Measurements from ENCODE around the gene PPP2CA. TPM values are rescaled to one million over a fixed set of nuclear protein-coding genes. Genes with fewer than 3 reads are reported as not detected.
A peak's percentile ranks its signal among the peaks of the same experiment; 100 is the strongest.

PPP2CA gene
- total and polyA plus RNA-seq, 9 donors: 28.0 to 142 (median 81.7) TPM

DNA sequence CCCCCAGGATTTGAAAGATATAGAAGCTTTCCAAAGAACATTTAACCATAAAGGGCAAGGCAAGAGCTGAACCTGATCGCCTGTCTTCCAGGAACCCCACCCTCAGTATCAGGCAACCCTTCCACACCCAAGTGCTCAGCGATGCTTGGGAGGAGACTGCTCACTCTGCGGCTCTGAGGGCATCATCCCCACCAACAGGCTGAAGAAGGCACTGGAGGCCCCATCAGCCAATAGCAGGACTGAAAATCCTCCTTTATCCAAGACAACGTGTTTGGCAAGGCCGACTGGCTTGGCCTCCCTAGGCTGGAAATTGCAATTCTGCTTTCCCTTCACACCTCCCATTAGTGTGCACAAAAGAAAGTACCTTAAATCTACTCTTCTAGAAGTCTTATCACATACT lies 1.4 kb upstream of the PPP2CA start:
- no peaks in the 10 kb centered on the region for H3K27me3 ChIP-seq
- H3K27ac ChIP-seq: peak overlapping the region in 1 of 2 donors; percentile 99
- TF ChIP-seq, protein P1, sequence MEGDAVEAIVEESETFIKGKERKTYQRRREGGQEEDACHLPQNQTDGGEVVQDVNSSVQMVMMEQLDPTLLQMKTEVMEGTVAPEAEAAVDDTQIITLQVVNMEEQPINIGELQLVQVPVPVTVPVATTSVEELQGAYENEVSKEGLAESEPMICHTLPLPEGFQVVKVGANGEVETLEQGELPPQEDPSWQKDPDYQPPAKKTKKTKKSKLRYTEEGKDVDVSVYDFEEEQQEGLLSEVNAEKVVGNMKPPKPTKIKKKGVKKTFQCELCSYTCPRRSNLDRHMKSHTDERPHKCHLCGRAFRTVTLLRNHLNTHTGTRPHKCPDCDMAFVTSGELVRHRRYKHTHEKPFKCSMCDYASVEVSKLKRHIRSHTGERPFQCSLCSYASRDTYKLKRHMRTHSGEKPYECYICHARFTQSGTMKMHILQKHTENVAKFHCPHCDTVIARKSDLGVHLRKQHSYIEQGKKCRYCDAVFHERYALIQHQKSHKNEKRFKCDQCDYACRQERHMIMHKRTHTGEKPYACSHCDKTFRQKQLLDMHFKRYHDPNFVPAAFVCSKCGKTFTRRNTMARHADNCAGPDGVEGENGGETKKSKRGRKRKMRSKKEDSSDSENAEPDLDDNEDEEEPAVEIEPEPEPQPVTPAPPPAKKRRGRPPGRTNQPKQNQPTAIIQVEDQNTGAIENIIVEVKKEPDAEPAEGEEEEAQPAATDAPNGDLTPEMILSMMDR (IDR thresholded peaks at IDR 0.05): no peak
- WGBS, 3 donors: 44 to 51% (median 50%) methylated on average over 5 of the region's 5 CpGs
- no peaks in the 10 kb centered on the region for H3K9me3 ChIP-seq
- no peak overlapping the region for H3K4me3 ChIP-seq
- no peaks in the 10 kb centered on the region for H3K36me3 ChIP-seq
- intact Hi-C loops (cut with DNase I): loop anchor here in 2 of 4 donors (5.0 to 10.0 kb wide), 2 partner anchors 50 to 52 kb away; partner anchors contain the start of gene SKP1 (in 2 of the 2)
- peaks cover 8% of the 10 kb centered on the region for H3K4me1 ChIP-seq (ENCODE audit: insufficient read depth)
- peak in 3 of 5 donors; percentile 26 to 37 (median 37) for DNase-seq

- peak overlapping the region; percentile 99 for H3K27ac ChIP-seq
- H3K9me3 ChIP-seq: no peaks in the 10 kb centered on the region
- H3K27me3 ChIP-seq: no peaks in the 10 kb centered on the region
- H3K36me3 ChIP-seq: no peaks in the 10 kb centered on the region
- WGBS, 3 donors: 3 to 5% (median 3%) methylated on average over 39 to 51 of the region's 51 CpGs
- intact Hi-C loops (cut with DNase I): loop anchor here in 2 of 4 donors (5.0 to 10.0 kb wide), 2 partner anchors 49 to 52 kb away; partner anchors contain the start of gene SKP1 (in 2 of the 2)
- peaks cover 9% of the 10 kb centered on the region for H3K4me1 ChIP-seq (ENCODE audit: insufficient read depth)
- TF ChIP-seq, protein P1 (IDR thresholded peaks at IDR 0.05): no peak
- no peak for TF ChIP-seq EP300 (IDR thresholded peaks at IDR 0.05)
- TF ChIP-seq POLR2A (IDR thresholded peaks at IDR 0.05): no peak
- no peak for DNase-seq
- H3K4me3 ChIP-seq: peak overlapping the region; percentile 64
Measured at GRCh38 chr5:134226441-134227192, 744 bp upstream of the PPP2CA start.

DNA sequence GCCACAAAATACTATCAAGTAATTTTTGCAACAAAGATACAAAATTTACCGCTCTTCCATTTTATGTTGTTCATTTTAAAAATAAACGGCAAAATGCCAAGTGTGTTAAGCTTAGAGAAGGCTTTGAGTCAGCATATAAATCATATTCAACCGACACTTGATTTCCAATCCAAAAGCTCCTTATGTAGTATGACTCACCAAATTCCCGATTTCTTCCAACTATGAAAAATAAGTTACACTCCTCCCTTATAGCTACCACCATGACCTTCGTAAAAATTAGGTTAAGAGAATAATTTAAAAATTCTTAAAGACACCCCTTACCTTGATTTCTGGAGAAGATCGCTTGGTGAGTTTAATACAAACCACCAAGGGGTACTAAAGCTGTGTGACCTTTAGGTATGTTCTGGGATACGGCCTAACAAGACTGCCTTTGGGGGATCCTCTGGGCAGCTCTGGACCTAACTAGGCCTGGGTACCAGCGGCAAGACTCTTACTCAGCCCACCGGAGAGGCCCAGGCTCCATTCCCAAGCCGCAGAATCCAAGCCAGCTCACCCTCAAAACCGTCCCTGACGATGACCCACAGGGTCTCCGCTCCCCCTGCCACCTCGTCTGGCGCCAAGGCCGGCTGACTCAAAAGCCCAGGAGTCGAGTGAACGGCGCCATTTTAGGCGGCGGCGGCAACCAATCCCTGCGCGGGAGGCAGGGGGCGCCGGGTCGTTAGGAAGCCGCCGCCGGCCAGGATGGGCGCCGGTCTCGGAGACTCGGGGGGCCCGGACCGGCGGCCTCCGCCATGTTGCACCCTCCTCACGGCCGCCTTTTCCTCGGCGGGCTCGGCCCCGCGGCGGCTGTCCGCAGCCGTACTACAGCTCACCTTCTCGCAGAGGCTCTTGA lies 739 bp downstream of the PPP2CA start:
- peak overlapping the region; percentile 99 for H3K27ac ChIP-seq
- intact Hi-C loops (cut with DNase I): loop anchor here in 2 of 4 donors (5.0 to 10.0 kb wide), 2 partner anchors 48 to 50 kb away; partner anchors contain the start of gene SKP1 (in 2 of the 2)
- peak overlapping the region; percentile 64 for H3K4me3 ChIP-seq
- H3K9me3 ChIP-seq: no peaks in the 10 kb centered on the region
- no peak for TF ChIP-seq POLR2A (IDR thresholded peaks at IDR 0.05)
- TF ChIP-seq, protein P1 (IDR thresholded peaks at IDR 0.05): peak in 1 of 3 donors; percentile 47
- TF ChIP-seq EP300 (IDR thresholded peaks at IDR 0.05): no peak
- 0 to 1% (median 1%) methylated on average over 14 to 49 of the region's 49 CpGs for WGBS, 3 donors
- peak; percentile 64 to 83 (median 71) for DNase-seq
- H3K27me3 ChIP-seq: no peaks in the 10 kb centered on the region
- H3K4me1 ChIP-seq (ENCODE audit: insufficient read depth): peaks cover 18% of the 10 kb centered on the region
- H3K36me3 ChIP-seq: no peaks in the 10 kb centered on the region
